GM19025 (cell line): ENCODE data around the gene DEFB131A.
"Not testable (repeated sequence)": the region's sequence is repeated elsewhere in the genome, so short reads cannot be mapped to it uniquely, and the experiment has no call there.

ENCODE experiments used
- ATAC-seq: cut with Tn5 transposase; IDR thresholded peaks from one replicate; pipeline ENCODE4 v1.9.1; 2021; ENCODE audit warnings: mild to moderate bottlenecking, low read depth, moderate library complexity; ENCODE audit not compliant: unreplicated experiment

Gene DEFB131A

GRCh38 chr4:9444114-9444513 lies at the start of gene DEFB131A:
TSS of gene DEFB131A (plus strand) at chr4:9444414. CDS start at chr4:9444534, 120 bp downstream.
- ATAC-seq, result not testable (repeated sequence)

DNA sequence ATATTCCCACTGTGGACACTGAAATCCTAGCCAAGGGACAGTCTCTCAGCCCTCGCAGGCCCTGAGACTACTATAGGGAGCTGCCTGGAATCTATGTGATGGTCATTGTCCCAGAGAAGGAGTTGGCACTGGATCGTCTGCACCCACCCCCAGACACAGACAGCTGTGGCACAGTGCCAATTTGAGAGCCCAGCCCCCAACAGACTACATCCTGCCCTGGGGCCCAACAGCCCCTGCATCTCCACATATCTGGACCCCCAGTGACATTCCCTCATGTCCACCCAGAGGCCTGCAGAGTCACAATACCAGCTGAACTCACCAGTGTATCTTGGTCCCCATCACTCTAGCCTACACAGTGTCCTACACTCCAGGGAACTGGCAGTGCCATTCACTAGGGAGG lies 38.4 kb upstream of the DEFB131A start:
- ATAC-seq, result not testable (repeated sequence)

DNA sequence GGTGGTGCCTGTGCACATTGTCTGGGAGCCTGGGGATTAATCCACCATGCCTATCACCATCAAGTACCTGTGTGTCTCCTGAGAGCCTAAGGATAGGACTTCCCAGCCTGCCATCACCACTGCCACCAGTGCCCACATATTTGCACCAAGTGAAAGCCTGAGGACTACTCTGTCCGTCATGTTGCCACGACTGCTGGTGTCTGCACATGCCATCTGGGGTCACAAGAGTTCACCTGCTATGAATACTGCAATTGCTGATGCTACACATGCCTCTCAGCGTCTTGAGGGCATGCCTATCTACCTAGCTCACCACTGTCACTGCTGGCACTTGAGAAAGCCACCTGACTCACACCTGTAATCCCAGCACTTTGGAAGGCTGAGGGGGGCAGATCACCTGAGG lies 37.7 kb upstream of the DEFB131A start:
- not testable (repeated sequence) for ATAC-seq

DNA sequence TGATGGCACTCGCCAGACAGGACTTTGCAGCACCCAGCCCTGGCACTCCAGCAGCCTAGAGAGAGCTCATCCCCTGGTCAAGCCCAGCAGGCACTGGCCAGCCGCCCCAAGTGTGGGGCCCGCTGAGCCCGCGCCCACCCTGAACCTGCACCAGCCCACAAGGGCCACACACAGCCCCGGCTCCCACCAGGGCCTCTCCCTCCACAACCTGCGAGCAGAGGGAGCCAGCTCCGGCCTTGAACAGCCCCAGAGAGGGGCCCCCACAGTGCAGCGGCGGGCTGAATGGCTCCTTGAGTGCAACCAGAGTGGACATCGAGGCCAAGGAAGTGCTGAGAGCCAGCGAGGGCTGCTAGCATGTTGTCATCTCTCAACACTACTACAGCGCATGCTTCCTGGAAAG lies 34.4 kb upstream of the DEFB131A start:
- no peak for ATAC-seq

GRCh38 chr4:9421884-9422455 lies 22.2 kb upstream of the DEFB131A start:
- ATAC-seq, result not testable (repeated sequence)

DNA sequence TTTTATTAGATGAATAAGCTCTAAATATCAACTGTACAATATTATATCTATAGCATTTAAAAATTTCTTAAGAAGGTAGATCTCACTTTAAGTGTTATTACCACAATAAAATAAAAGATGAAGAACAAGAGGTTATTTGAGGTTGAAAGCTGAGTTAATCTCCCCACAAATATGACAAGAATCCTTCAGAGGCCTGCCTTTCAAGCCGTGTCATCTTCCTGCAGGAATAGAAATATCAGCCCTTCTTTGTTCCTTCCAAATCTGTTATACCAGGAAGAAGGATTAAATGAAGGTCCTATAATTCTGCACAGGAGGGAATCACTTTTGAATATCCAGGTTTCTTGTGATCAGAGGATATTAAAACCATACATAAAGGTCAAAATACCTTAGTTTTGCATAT lies 18.3 kb upstream of the DEFB131A start:
- ATAC-seq, result not testable (repeated sequence)

- ATAC-seq, result not testable (repeated sequence)
These were observed 14.2 kb upstream of the DEFB131A start for GRCh38 chr4:9430061-9430460.

- ATAC-seq, result not testable (repeated sequence)
These were observed 10.9 kb upstream of the DEFB131A start for GRCh38 chr4:9433320-9433719.

DNA sequence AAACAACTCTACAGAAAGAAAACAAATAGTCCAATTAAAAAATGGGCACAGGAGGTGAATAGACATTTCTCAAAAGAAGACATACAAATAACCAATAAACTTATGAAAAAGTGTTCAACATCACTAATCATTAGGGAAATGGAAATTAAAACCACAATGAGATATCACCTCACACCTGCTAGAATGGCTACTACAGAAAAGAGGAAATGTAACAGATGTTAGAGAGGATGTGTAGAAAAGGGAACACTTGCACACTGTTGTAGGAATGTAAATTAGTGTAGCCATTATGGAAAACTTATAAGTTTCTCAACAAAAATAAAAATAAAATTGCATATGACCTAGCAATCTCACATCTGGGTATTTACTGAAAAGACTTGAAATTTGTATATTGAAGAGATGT lies 7.5 kb upstream of the DEFB131A start:
- ATAC-seq, result not testable (repeated sequence)

- ATAC-seq, result not testable (repeated sequence)
These were observed 1.9 kb upstream of the DEFB131A start for GRCh38 chr4:9442355-9442754.

DNA sequence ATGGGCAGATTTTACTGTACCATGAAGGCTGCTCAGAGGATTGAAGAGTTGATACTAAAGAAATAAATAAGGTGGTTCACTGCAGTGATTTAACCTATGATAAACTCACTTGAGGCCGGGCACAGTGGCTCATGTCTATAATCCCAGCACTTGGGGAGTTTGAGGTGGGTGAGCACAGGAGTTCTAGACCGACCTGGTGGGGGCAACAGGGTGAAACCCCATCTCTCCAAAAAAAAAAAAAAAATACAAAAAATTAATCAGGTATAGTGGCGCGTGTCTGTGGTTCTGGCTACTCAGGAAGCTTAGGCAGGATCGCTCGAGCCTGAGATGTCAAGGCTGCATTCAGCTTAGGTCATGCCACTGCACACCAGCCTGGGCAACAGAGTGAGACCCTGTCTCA lies 467 bp downstream of the DEFB131A start:
- ATAC-seq, result not testable (repeated sequence)

- ATAC-seq, result not testable (repeated sequence)
These were observed 8.0 kb downstream of the DEFB131A start for GRCh38 chr4:9452251-9452650.

DNA sequence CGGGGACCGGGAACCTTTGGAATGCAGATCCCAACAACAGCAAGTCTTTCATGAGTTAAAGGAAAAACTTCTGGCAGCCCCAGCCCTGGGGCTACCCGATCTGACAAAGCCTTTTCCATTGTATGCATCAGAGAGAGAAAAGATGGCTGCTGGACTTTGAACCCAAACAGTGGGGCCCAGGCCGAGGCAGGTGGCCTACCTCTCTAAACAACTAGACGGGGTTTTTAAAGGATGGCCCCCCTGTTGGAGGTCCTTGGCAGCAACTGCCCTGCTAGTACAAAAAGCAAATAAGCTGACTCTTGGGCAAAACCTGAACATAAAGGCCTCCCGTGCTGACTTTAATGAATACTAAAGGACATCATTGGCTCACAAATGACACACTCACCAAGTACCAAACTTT lies 10.1 kb downstream of the DEFB131A start:
- ATAC-seq, result not testable (repeated sequence)

DNA sequence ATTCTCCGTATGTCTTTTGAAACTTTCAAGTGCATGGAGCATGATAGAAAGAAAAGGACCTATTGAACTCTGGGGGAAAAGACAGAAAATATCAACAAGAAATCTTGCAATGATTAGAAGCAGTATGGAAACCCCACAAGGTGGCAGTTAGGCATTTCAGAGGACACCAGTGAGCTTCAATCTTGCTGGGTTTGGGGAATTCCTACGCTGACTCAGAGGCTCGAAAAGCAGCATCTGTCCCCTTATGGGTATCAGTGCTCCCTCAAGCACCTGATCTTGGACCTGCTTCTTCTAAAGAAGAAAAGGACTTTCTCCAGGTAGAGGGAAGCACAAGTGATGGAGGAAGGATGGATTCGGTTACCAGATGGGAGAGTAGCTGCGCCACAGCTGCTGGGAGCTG lies 10.8 kb downstream of the DEFB131A start:
- ATAC-seq, result not testable (repeated sequence)

DNA sequence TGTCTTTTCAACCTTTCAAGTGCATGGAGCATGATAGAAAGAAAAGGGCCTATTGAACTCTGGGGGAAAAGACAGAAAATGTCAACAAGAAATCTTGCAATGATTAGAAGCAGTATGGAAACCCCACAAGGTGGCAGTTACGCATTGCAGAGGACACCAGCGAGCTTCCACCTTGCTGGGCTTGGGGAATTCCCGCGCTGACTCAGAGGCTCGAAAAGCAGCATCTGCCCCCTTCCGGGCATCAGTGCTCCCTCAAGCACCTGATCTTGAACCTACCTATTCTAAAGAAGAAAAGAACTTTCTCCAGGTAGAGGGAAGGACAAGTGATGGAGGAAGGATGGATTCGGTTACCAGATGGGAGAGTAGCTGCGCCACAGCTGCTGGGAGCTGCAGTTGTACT lies 35.3 kb downstream of the DEFB131A start:
- ATAC-seq, result not testable (repeated sequence)

GRCh38 chr4:9480066-9480465 lies 35.9 kb downstream of the DEFB131A start:
- not testable (repeated sequence) for ATAC-seq

DNA sequence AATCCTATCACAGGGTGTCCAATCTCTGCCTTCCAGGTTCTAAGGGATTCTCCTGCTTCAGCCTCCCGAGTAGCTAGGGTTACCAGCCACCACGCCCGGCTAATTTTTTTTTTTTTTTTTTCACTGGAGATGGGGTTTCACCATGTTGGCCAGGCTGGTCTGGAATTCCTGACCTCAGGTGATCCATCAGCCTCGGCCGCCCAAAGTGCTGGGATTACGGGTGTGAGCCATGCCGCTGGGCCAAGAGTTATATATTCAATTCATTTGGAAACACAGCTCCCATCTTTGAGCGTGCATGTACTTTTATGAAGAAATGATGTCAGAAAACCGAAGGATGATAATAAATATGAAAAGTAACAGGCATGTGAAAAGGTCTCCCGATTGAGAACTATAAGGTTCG lies 38.7 kb downstream of the DEFB131A start:
- not testable (repeated sequence) for ATAC-seq

GRCh38 chr4:9483682-9484081 lies 39.5 kb downstream of the DEFB131A start:
- ATAC-seq, result not testable (repeated sequence)

- ATAC-seq, result not testable (repeated sequence)
These were observed 42.7 kb downstream of the DEFB131A start for GRCh38 chr4:9486880-9487279.

GRCh38 chr4:9488796-9489195 lies 44.6 kb downstream of the DEFB131A start:
- ATAC-seq, result not testable (repeated sequence)

DNA sequence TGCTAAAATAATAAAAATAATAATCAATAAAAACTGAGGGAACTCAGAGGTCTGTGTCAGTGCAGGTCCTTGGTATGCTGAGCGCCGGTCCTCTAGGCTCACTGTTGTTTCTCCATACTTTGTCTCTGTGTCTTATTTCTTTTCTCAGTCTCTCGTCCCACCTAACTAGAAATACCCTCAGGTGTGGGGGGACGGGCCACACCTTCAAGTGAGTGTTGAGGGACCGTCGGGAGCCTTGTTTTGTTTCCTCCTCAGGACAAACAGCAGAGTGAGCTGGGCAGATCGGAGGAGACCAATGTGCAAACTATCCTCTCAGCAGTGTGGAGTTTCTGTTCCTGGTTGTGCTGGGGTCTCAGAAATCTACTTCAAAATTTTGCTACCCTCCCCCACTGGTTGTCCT lies 46.3 kb downstream of the DEFB131A start:
- not testable (repeated sequence) for ATAC-seq

- ATAC-seq, result not testable (repeated sequence)
These were observed 46.8 kb downstream of the DEFB131A start for GRCh38 chr4:9490986-9491385.

DNA sequence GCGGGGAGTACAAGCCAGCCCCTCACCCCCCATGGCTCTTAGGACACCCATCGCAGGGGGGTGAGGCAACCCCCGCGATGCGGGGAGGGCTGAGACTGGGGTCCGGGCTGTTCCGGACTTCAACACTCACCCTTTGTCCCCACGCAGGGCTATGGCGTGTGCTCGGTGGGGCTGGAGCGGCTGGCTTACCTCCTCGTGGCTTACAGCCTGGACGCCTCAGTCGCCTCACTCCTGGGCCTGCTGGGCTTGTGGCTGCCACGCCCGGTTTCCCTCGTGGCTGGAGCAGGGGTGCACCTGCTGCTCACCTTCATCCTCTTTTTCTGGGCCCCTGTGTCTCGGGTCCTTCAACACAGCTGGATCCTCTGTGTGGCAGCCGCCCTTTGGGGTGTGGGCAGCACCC lies 49.4 kb downstream of the DEFB131A start:
- ATAC-seq, result not testable (repeated sequence)
